Measurements from ENCODE around the gene HMG20A. TPM values are rescaled to one million over a fixed set of nuclear protein-coding genes. Genes with fewer than 3 reads are reported as not detected.
A peak's percentile ranks its signal among the peaks of the same experiment; 100 is the strongest.

HMG20A gene
- total and polyA plus RNA-seq, 9 of the 15 experiments (the other 6 are each of a cell fraction or from before 2014, with no cell fraction given) = 25.0 to 68.1 (median 38.9) TPM

GRCh38 chr15:77513226-77513625 lies 92.5 kb downstream of the HMG20A start:
- BruUV-seq (replicated peaks) = no TSS peak
- H3K4me1 ChIP-seq (replicated peaks in 1 of 2; ENCODE audit: control insufficient read depth in 2 of 2, insufficient read depth in 2 of 2, low read length in 2 of 2) = 0 out of 5 replicates have a peak, but pooled peaks cover 0 to 3% of the 10 kb centered on the region in 2 experiments
- H3K36me3 ChIP-seq (ENCODE audit: control insufficient read depth, insufficient read depth, low read length) = no peaks in the 10 kb centered on the region
- no peaks in the 10 kb centered on the region for H3K79me2 ChIP-seq (ENCODE audit: control insufficient read depth, insufficient read depth, low read length)
- H3K27me3 ChIP-seq (ENCODE audit: control insufficient read depth in 2 of 2, insufficient read depth in 2 of 2, low read length in 2 of 2) = peaks cover 16 to 49% of the 10 kb centered on the region in 2 experiments; a peak in 4 of 5 replicates
- in situ Hi-C loops (cut with MboI) = no loop called here
- no peak for ATAC-seq
- 7% methylated on average over 4 of the region's 4 CpGs for WGBS (ENCODE audit: insufficient coverage, low coverage, missing lambda C conversion rate)
- no peak for DNase-seq (ENCODE audit: extremely low read depth in 1 of 4, low spot score in 3 of 4)
- TF ChIP-seq ETV1 (tag; conservative IDR thresholded peaks at IDR 0.05; ENCODE audit: low read depth) (no peak), FUS (optimal IDR thresholded peaks at IDR 0.05; ENCODE audit: low read depth, low read length) (no peak), ELF1 (tag; IDR thresholded peaks at IDR 0.05) (no peak), ZNF184 (CRISPR knock-in tag; IDR thresholded peaks at IDR 0.05) (no peak)
- no peak overlapping the region for H2AFZ ChIP-seq (ENCODE audit: low read depth, low read length)
- no peak overlapping the region for H3K4me3 ChIP-seq
- intact Hi-C loops (cut with micrococcal nuclease) = no loop called here
- H3K27ac ChIP-seq (ENCODE audit: extremely low read depth, low read depth, low read length) = no peak overlapping the region
- POLR2A ChIA-PET = no interaction called here
- H3K9me3 ChIP-seq (replicated peaks; ENCODE audit: control insufficient read depth, insufficient read depth, low read depth, low read length) = no peaks in the 10 kb centered on the region
- H3K4me2 ChIP-seq (ENCODE audit: insufficient read depth, low read length) = no peak overlapping the region
- H3K9ac ChIP-seq (ENCODE audit: insufficient read depth in 1 of 2, low read depth in 2 of 2, low read length in 2 of 2) = no peak overlapping the region
- no peak for FAIRE-seq
- H4K20me1 ChIP-seq (replicated peaks; ENCODE audit: control insufficient read depth, insufficient read depth, low read length) = no peaks in the 10 kb centered on the region; the same call in 1 of the 2 replicates
- no peaks in the 10 kb centered on the region for H3K9me1 ChIP-seq (ENCODE audit: control insufficient read depth, insufficient read depth, low read length)
- CTCF ChIA-PET (ENCODE audit: low intra/inter-chr PET ratio) = interaction anchor here (0.6 kb wide), 1 partner anchor 30 kb away, joined by 3 read pairs; no protein-coding TSS in a partner anchor

- Histone ChIP-seq H3K9ac (ENCODE audit: insufficient read depth in 1 of 2, low read depth in 2 of 2, low read length in 2 of 2) (no peak overlapping the region), H3K4me2 (ENCODE audit: insufficient read depth, low read length) (no peak overlapping the region), H3K9me1 (ENCODE audit: control insufficient read depth, insufficient read depth, low read length) (no peaks in the 10 kb centered on the region), H3K9me3 (replicated peaks; ENCODE audit: control insufficient read depth, insufficient read depth, low read depth, low read length) (no peaks in the 10 kb centered on the region), H3K27ac (ENCODE audit: extremely low read depth, low read depth, low read length) (no peak overlapping the region), H3K79me2 (ENCODE audit: control insufficient read depth, insufficient read depth, low read length) (no peaks in the 10 kb centered on the region), H3K4me3 (no peak overlapping the region), H2AFZ (ENCODE audit: low read depth, low read length) (no peak overlapping the region), H4K20me1 (replicated peaks; ENCODE audit: control insufficient read depth, insufficient read depth, low read length) (no peaks in the 10 kb centered on the region; the same call in 1 of the 2 replicates), H3K36me3 (ENCODE audit: control insufficient read depth, insufficient read depth, low read length) (no peaks in the 10 kb centered on the region), H3K27me3 (ENCODE audit: control insufficient read depth in 2 of 2, insufficient read depth in 2 of 2, low read length in 2 of 2) (peaks cover 21 to 50% of the 10 kb centered on the region in 2 experiments; a peak in 4 of 5 replicates), H3K4me1 (replicated peaks in 1 of 2; ENCODE audit: control insufficient read depth in 2 of 2, insufficient read depth in 2 of 2, low read length in 2 of 2) (0 out of 5 replicates have a peak, but pooled peaks cover 0 to 3% of the 10 kb centered on the region in 2 experiments)
- in situ Hi-C loops (cut with MboI) (no loop called here), intact Hi-C loops (cut with micrococcal nuclease) (no loop called here)
- CTCF ChIA-PET (ENCODE audit: low intra/inter-chr PET ratio) = no interaction called here
- peak; percentile 63 for ATAC-seq
- WGBS (ENCODE audit: insufficient coverage, low coverage, missing lambda C conversion rate) = 6% methylated on average over 11 of the region's 11 CpGs
- POLR2A ChIA-PET = interaction anchor here (1.0 kb wide), 1 partner anchor 28 kb away, joined by 3 read pairs; no protein-coding TSS in a partner anchor
- BruUV-seq (replicated peaks) = no TSS peak
- DNase-seq (ENCODE audit: extremely low read depth in 1 of 4, low spot score in 3 of 4) = no peak
- TF ChIP-seq EGR1 (conservative IDR thresholded peaks at IDR 0.05) = no peak
- TF ChIP-seq CTCF (IDR thresholded peaks at IDR 0.05 in 2 of 3, conservative IDR thresholded peaks at IDR 0.05 in 1 of 3; ENCODE audit: insufficient read depth in 2 of 3, low read depth in 1 of 3, low read length in 3 of 3) = 0 out of 6 replicates have a peak, but pooled peaks of 2 of the 3 experiments have one; percentile 8 to 27
- FAIRE-seq = no peak
These were observed 94.1 kb downstream of the HMG20A start for GRCh38 chr15:77514641-77515402.
